Panc1 (cell line): Measurements from ENCODE around the gene PSORS1C2. TPM values are rescaled to one million over a fixed set of nuclear protein-coding genes. Genes with fewer than 3 reads are reported as not detected.

ENCODE experiments used
- ATAC-seq: fragments of 200-7000 bp; cut with Tn5 transposase; 2 replicates; pipeline ENCODE4 v1.9.1; 2020; ENCODE audit warnings: mild to moderate bottlenecking, moderate library complexity
- BruUV-seq: library from RNA; stranded (reverse); fragments of 400-500 nt; replicated peaks from 2 replicates; lab custom pipeline; 2021; lab: Mats Ljungman, UMichigan
- CTCF ChIA-PET: fragments of 300-600 bp; sonication (Branson Sonifier 250); formaldehyde crosslinking; loops from one replicate; lab custom pipeline; 2022; ENCODE audit warnings: antibody characterized with exemption; lab: Charles Lee
- POLR2A ChIA-PET: fragments of 300-600 bp; sonication (Branson Sonifier 250); formaldehyde crosslinking; loops from one replicate; lab custom pipeline; 2022; ENCODE audit warnings: antibody characterized with exemption; lab: Charles Lee
- DNase-seq: peaks from one replicate; pipeline ENCODE4 v3.0.0-alpha.2; 2010; ENCODE audit warnings: low read depth, low spot score
- H3K27ac ChIP-seq: 2 replicates; pipeline ENCODE4 v1.5.1; 2011; ENCODE audit warnings: mild to moderate bottlenecking, low read length, inconsistent platforms
- H3K27me3 ChIP-seq: fragments of 200-500 bp; sonication (Bioruptor generic); 2 replicates; pipeline ENCODE4 v1.6.0; 2014; ENCODE audit warnings: low read length, inconsistent platforms; ENCODE audit not compliant: control insufficient read depth, insufficient read depth
- H3K36me3 ChIP-seq: fragments of 200-500 bp; sonication (Bioruptor generic); 2 replicates; pipeline ENCODE4 v1.5.1; 2014; ENCODE audit warnings: inconsistent platforms, mild to moderate bottlenecking, low read length, moderate library complexity; ENCODE audit not compliant: control insufficient read depth, insufficient read depth
- H3K4me1 ChIP-seq: 2 replicates; pipeline ENCODE4 v1.5.1; 2011; ENCODE audit warnings: inconsistent platforms, mild to moderate bottlenecking, low read length, moderate library complexity; ENCODE audit not compliant: control insufficient read depth, insufficient read depth
- H3K4me3 ChIP-seq, 2 experiments: 2 replicates each; pipeline ENCODE4 v1.5.1; 2011 to 2012; ENCODE audit warnings: low read depth in 2 of 2, low read length in 2 of 2, mild to moderate bottlenecking in 2 of 2, inconsistent platforms in 1 of 2, moderate library complexity in 1 of 2
- H3K9me3 ChIP-seq: fragments of 200-500 bp; sonication (Bioruptor generic); 2 replicates; pipeline ENCODE4 v1.5.1; 2014; ENCODE audit warnings: low read depth, mild to moderate bottlenecking, inconsistent platforms, low read length, moderate library complexity; ENCODE audit not compliant: control insufficient read depth, insufficient read depth
- POLR2AphosphoS5 ChIP-seq: IDR thresholded peaks from 2 replicates; pipeline ENCODE4 v1.6.1; 2012; ENCODE audit warnings: mild to moderate bottlenecking, low read depth, low read length, moderate library complexity
- SIN3A ChIP-seq: IDR thresholded peaks from 2 replicates; pipeline ENCODE4 v1.6.1; 2012; ENCODE audit warnings: low read depth, mild to moderate bottlenecking, low read length, moderate library complexity, borderline replicate concordance; ENCODE audit not compliant: insufficient read depth
- TCF7L2 ChIP-seq: IDR thresholded peaks from 2 replicates; pipeline ENCODE4 v1.6.1; 2011; ENCODE audit warnings: mild to moderate bottlenecking, low read depth, low read length, inconsistent platforms
- in situ Hi-C: cut with HindIII; loops from 2 replicates; pipeline ENCODE4 v1.10.0; 2016; ENCODE audit warnings: low sequenced_read_pairs, low pct_unique_long_range_greater_than_20kb
- intact Hi-C: fragments of 100-400 bp; cut with micrococcal nuclease; formaldehyde crosslinking; loops from one replicate; pipeline ENCODE4 v1.10.0; 2022; ENCODE audit not compliant: unreplicated experiment
- total RNA-seq: library from RNA; stranded (reverse); gene quantifications from one replicate; pipeline ENCODE4 v1.2.1, GENCODE V29; 2021; ENCODE audit not compliant: unreplicated experiment
- TF ChIP-seq, protein P1 (sequence below), 2 experiments: IDR thresholded peaks; 2 replicates each; pipeline ENCODE4 v1.6.1; 2011 to 2012; ENCODE audit warnings: low read depth in 2 of 2, control low read depth in 1 of 2, low read length in 1 of 2, mild to moderate bottlenecking in 1 of 2, moderate library complexity in 1 of 2; ENCODE audit not compliant: insufficient read depth in 1 of 2
- TF ChIP-seq, protein P2 (sequence below): fragments of 450-650 bp; IDR thresholded peaks from 2 replicates; pipeline ENCODE4 v1.5.1; 2017; ENCODE audit warnings: mild to moderate bottlenecking

The PSORS1C2 gene
- total RNA-seq, 1 experiment from 2014 or later, result not detected

DNA sequence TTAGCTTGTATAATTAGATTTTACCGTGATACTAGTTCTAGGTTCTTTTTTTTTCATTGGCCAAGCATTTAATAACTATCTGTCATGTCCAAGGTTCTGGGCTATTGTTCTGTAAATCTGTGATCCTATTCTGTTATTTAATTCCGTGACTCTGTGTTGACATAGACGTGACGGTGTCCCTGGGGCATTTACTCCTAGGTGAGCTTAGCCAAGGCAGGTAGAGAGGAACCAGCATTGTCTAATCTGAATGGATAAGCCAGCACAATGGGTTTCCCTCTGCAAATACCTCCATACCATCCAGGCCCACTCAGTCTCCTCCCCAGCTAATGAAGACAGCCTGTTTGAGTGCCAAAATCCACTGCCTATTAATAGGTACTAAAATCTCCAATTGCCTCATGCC is 9.7 kb downstream of the PSORS1C2 start:
- TF ChIP-seq POLR2AphosphoS5 (no peak), TCF7L2 (no peak), SIN3A (no peak)
- TF ChIP-seq, protein P1, sequence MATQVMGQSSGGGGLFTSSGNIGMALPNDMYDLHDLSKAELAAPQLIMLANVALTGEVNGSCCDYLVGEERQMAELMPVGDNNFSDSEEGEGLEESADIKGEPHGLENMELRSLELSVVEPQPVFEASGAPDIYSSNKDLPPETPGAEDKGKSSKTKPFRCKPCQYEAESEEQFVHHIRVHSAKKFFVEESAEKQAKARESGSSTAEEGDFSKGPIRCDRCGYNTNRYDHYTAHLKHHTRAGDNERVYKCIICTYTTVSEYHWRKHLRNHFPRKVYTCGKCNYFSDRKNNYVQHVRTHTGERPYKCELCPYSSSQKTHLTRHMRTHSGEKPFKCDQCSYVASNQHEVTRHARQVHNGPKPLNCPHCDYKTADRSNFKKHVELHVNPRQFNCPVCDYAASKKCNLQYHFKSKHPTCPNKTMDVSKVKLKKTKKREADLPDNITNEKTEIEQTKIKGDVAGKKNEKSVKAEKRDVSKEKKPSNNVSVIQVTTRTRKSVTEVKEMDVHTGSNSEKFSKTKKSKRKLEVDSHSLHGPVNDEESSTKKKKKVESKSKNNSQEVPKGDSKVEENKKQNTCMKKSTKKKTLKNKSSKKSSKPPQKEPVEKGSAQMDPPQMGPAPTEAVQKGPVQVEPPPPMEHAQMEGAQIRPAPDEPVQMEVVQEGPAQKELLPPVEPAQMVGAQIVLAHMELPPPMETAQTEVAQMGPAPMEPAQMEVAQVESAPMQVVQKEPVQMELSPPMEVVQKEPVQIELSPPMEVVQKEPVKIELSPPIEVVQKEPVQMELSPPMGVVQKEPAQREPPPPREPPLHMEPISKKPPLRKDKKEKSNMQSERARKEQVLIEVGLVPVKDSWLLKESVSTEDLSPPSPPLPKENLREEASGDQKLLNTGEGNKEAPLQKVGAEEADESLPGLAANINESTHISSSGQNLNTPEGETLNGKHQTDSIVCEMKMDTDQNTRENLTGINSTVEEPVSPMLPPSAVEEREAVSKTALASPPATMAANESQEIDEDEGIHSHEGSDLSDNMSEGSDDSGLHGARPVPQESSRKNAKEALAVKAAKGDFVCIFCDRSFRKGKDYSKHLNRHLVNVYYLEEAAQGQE (IDR thresholded peaks at IDR 0.05; ENCODE audit: insufficient read depth in 1 of 2, low read depth in 2 of 2, low read length in 1 of 2), result no peak
- TF ChIP-seq, protein P2, sequence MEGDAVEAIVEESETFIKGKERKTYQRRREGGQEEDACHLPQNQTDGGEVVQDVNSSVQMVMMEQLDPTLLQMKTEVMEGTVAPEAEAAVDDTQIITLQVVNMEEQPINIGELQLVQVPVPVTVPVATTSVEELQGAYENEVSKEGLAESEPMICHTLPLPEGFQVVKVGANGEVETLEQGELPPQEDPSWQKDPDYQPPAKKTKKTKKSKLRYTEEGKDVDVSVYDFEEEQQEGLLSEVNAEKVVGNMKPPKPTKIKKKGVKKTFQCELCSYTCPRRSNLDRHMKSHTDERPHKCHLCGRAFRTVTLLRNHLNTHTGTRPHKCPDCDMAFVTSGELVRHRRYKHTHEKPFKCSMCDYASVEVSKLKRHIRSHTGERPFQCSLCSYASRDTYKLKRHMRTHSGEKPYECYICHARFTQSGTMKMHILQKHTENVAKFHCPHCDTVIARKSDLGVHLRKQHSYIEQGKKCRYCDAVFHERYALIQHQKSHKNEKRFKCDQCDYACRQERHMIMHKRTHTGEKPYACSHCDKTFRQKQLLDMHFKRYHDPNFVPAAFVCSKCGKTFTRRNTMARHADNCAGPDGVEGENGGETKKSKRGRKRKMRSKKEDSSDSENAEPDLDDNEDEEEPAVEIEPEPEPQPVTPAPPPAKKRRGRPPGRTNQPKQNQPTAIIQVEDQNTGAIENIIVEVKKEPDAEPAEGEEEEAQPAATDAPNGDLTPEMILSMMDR, result no peak
- Histone ChIP-seq H3K4me1 (peaks cover 7% of the 10 kb centered on the region), H3K27me3 (peaks cover 2% of the 10 kb centered on the region; the same call in 1 of the 2 replicates), H3K4me3 (no peak overlapping the region), H3K9me3 (no peaks in the 10 kb centered on the region), H3K27ac (no peak overlapping the region), H3K36me3 (no peaks in the 10 kb centered on the region)
- DNase-seq (no peak), ATAC-seq (no peak)
- in situ Hi-C loops (no loop called here), intact Hi-C loops (no loop called here)
- CTCF ChIA-PET, result interaction anchor here (0.8 to 0.9 kb wide), 3 partner anchors 12 to 63 kb away, joined by 4 to 5 read pairs (median 4); no protein-coding TSS in a partner anchor
- POLR2A ChIA-PET, result interaction anchor here (0.6 kb wide), 1 partner anchor 450 kb away, joined by 10 read pairs; no protein-coding TSS in a partner anchor
- no TSS peak for BruUV-seq

DNA sequence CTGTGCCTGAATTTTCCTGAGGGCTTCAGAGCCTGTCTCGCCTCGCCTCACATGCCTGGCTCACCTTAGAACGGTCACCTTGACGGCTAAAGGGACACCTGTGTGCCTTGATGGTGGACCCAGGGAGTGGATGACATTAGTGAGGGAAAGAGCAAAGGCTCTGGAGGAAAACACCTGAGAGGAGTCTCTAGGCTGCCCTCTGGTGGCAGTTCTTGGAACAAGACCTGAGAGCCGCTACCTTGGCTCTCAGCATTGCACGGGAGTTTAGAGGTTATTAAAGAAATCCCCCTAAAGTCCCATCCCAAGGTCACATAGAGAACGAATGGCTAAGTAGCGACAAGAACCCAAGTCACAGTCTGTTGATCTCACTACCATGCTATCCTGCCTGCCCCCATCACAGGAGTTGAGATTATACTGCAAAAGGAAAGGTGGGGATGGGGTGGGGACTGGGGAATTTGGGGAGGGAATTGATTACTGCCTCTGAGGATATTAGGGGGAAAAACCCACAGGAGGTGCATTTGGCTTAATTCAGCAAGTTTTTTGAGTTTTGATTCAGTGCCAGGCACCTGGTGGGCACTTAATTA is 10.7 kb downstream of the PSORS1C2 start:
- Histone ChIP-seq H3K27ac (no peak overlapping the region), H3K27me3 (peaks cover 2% of the 10 kb centered on the region; the same call in 1 of the 2 replicates), H3K4me1 (peaks cover 9% of the 10 kb centered on the region), H3K4me3 (no peak overlapping the region), H3K9me3 (no peaks in the 10 kb centered on the region), H3K36me3 (no peaks in the 10 kb centered on the region)
- TF ChIP-seq, protein P2, result peak; percentile 95
- no peak for TF ChIP-seq POLR2AphosphoS5
- TF ChIP-seq TCF7L2, result no peak
- no peak for TF ChIP-seq SIN3A
- TF ChIP-seq, protein P1 (IDR thresholded peaks at IDR 0.05; ENCODE audit: insufficient read depth in 1 of 2, low read depth in 2 of 2, low read length in 1 of 2), result no peak
- POLR2A ChIA-PET, result no interaction called here
- DNase-seq, result no peak
- intact Hi-C loops (no loop called here), in situ Hi-C loops (no loop called here)
- ATAC-seq, result peak; percentile 65; the same call in 1 of the 2 replicates
- CTCF ChIA-PET, result interaction anchor here (0.8 to 0.9 kb wide), 2 partner anchors 11 to 64 kb away, joined by 4 to 5 read pairs; no protein-coding TSS in a partner anchor
- BruUV-seq, result no TSS peak
